ENCODE results near the gene MPPED2.

MPPED2 gene

GRCh38 chr11:30586251-30587144 lies at the start of gene MPPED2:
Gene MPPED2, minus strand, starts transcription at chr11:30586353. Its CDS starts 5,980 bp downstream, at chr11:30580373.
- Histone ChIP-seq H3K4me3 (ENCODE audit: low read depth, low read length) (peak within 1 kb of the TSS; percentile 59), H3K4me2 (ENCODE audit: low read length) (peak within 1 kb of the TSS; percentile 74), H3K27me3 (ENCODE audit: control insufficient read depth, insufficient read depth, low read length) (no peaks in the 10 kb centered on the region), H3K27ac (peak within 1 kb of the TSS; percentile 68), H2AFZ (peak within 1 kb of the TSS; percentile 88), H3K9ac (no peak within 1 kb of the TSS), H3K36me3 (ENCODE audit: control insufficient read depth, insufficient read depth, low read length) (no peaks in the 10 kb centered on the region), H3K4me1 (no peaks in the 10 kb centered on the region), H3K79me2 (no peaks in the 10 kb centered on the region), H3K9me3 (ENCODE audit: control insufficient read depth, low read length) (no peaks in the 10 kb centered on the region)
- peak; percentile 24 for TF ChIP-seq CTCF (IDR thresholded peaks at IDR 0.05)

GRCh38 chr11:30635401-30635989 lies 49.3 kb upstream of the MPPED2 start:
- H3K9me3 ChIP-seq (ENCODE audit: control insufficient read depth, low read length): no peaks in the 10 kb centered on the region

GRCh38 chr11:30631148-30631547 lies 45.0 kb upstream of the MPPED2 start:
- Histone ChIP-seq H2AFZ (no peak overlapping the region), H3K4me2 (ENCODE audit: low read length) (no peak overlapping the region), H3K27ac (no peak overlapping the region), H3K4me3 (ENCODE audit: low read depth, low read length) (no peak overlapping the region), H3K9ac (no peak overlapping the region), H3K9me3 (ENCODE audit: control insufficient read depth, low read length) (no peaks in the 10 kb centered on the region), H3K79me2 (no peaks in the 10 kb centered on the region), H3K36me3 (ENCODE audit: control insufficient read depth, insufficient read depth, low read length) (no peaks in the 10 kb centered on the region), H3K4me1 (no peaks in the 10 kb centered on the region), H3K27me3 (ENCODE audit: control insufficient read depth, insufficient read depth, low read length) (no peaks in the 10 kb centered on the region)
- TF ChIP-seq CTCF (IDR thresholded peaks at IDR 0.05): no peak

More at GRCh38 chr11:30635401-30635989, 49.3 kb upstream of the MPPED2 start:
- no peaks in the 10 kb centered on the region for H3K36me3 ChIP-seq (ENCODE audit: control insufficient read depth, insufficient read depth, low read length)
- H3K79me2 ChIP-seq: no peaks in the 10 kb centered on the region
- H3K9ac ChIP-seq: no peak overlapping the region
- no peak overlapping the region for H3K27ac ChIP-seq
- no peaks in the 10 kb centered on the region for H3K4me1 ChIP-seq
- H2AFZ ChIP-seq: no peak overlapping the region
- no peak for TF ChIP-seq CTCF (IDR thresholded peaks at IDR 0.05)
- no peak overlapping the region for H3K4me3 ChIP-seq (ENCODE audit: low read depth, low read length)
- H3K4me2 ChIP-seq (ENCODE audit: low read length): no peak overlapping the region
- H3K27me3 ChIP-seq (ENCODE audit: control insufficient read depth, insufficient read depth, low read length): no peaks in the 10 kb centered on the region

- Histone ChIP-seq H3K9ac (no peak overlapping the region), H3K27me3 (ENCODE audit: control insufficient read depth, insufficient read depth, low read length) (no peaks in the 10 kb centered on the region), H3K4me2 (ENCODE audit: low read length) (no peak overlapping the region), H3K27ac (no peak overlapping the region), H3K79me2 (no peaks in the 10 kb centered on the region), H3K9me3 (ENCODE audit: control insufficient read depth, low read length) (no peaks in the 10 kb centered on the region), H3K36me3 (ENCODE audit: control insufficient read depth, insufficient read depth, low read length) (no peaks in the 10 kb centered on the region), H3K4me1 (no peaks in the 10 kb centered on the region), H3K4me3 (ENCODE audit: low read depth, low read length) (no peak overlapping the region), H2AFZ (no peak overlapping the region)
- no peak for TF ChIP-seq CTCF (IDR thresholded peaks at IDR 0.05)
These were observed 33.6 kb upstream of the MPPED2 start for GRCh38 chr11:30619767-30620166.

All from parathyroid adenoma (tissue), 2 donors.